Esophagus muscularis mucosa (tissue), 4 donors: ENCODE data around the gene FOXO6.

Experiments
- CTCF ChIP-seq, 3 experiments: fragments of 200-600 bp in 2 of 3; fragments of 450-650 bp in 1 of 3; sonication (generic) in 2 of 3; IDR thresholded peaks; one replicate each; pipeline ENCODE4 v1.5.1; 2017 to 2019; ENCODE audit warnings: antibody characterized with exemption in 3 of 3, mild to moderate bottlenecking in 2 of 3, moderate library complexity in 1 of 3
- EP300 ChIP-seq: sonication (generic); formaldehyde crosslinking; IDR thresholded peaks from one replicate; pipeline ENCODE4 v1.6.1; 2017; ENCODE audit warnings: antibody characterized with exemption
- POLR2A ChIP-seq: fragments of 450-650 bp; IDR thresholded peaks from one replicate; pipeline ENCODE4 v1.6.1; 2017; ENCODE audit warnings: antibody characterized with exemption, moderate library complexity, mild to moderate bottlenecking, low read depth

DNA sequence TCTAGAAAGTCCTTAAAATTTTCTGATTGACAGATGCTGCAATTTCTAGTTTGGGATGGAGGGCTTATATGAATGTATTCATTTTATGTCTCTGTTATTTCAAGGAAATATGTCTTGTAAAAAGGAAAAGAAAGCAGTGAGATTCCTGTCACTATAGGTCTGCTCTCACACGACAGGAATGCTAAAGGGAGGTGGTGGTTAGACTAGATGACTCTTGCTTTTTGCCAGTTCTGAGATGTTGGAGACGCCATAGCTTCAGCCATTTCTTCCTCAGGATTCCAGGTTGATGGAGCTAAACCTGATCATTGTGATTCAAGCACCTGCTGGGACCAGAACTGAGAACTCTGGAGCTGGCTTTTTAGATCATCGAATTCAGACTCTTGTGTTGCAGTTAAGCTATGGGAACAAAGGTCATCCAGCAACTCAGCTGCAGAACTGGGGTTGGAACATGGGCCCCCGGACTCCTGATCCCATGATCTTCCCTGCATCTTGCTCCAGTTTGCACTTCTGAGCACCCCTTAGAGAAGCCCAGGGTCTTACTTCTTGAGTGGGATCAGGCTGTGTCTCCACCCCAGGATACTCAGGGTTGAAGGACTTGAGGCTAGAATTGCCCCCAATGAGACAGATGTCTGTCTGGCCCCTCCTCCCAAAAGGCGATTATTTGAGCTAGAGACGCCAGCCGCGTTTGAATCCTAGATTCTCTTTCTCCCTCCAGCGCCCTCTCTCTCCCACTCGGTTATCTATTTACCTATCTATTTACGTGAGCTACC is 46.7 kb upstream of the FOXO6 start:
- TF ChIP-seq POLR2A = no peak
- TF ChIP-seq CTCF (IDR thresholded peaks at IDR 0.05) = no peak
- TF ChIP-seq EP300 = no peak
